Endometrium (tissue), 2 donors: ENCODE measurements around the gene INSRR.

Experiments used
- FAIRE-seq: peaks from 2 replicates; lab custom pipeline; 2012; peaks lifted over from hg19 to GRCh38; lab: Jason Lieb, UNC
- donor health status: control.
- donor health status: control.

INSRR gene

DNA sequence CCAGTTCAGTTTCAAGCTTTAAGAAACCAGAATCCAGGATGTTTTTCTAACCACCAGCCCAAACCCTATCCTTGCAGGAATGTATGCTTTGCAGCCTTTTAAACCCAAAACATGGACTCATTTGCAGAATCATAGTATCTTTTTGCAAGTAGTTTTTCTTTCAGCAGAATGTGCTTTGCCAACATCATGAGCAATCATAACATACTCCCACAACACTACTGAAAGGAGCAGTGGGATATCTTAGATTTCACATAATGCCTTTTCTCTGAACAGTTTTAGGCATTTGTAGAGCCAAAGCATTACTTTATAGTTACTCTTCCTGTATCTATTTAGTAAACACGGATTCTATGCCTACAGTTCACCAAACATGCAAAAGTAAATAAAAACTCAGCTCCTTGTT, 32.3 kb downstream of the INSRR start:
- no peak for FAIRE-seq

DNA sequence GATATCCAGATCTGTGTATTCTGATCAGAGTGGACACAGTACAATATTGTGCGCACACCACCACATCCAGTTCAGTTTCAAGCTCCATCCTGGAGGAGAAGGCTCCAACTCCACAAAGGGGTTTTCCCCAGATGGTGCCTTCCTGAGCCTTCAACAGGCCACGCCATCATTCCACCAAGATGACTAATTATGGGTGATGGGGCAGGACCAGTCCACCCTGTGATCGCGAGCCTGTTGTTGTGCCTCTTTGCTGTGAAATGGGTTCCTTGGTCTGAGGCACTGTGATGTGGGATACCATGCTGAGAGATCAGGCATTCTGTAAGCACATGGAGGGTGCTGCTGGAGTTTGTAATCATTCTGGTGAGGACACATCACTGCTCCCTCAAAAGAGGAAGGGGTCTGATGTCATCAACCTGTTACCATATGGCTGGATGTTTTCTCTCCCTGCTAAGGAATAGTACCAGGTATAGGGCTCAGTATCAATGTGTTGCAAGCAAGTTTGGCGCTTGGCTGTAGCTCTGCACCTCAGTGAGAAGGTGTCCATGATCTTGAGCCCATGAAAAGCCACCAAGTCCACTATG, 35.6 kb downstream of the INSRR start:
- no peak for FAIRE-seq

DNA sequence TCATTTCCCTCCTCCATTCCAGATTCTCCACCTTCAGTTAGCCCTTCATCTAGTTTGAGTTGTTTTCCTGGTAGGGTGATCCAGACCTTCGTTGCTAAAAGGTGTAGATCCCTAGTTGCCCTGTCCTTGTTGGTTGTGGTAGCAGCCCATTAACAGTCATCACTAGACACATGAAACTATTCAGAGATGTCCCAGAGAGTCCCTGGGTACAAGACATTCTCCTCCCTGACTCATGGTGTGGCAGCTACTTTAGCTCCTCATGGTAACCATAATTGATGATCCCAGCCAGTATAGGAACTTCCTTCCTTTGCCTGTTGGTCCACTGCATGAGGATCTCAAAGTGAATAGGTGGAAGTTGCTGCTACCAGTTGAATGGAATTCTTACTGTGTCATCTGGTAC, 36.2 kb downstream of the INSRR start:
- FAIRE-seq = no peak

DNA sequence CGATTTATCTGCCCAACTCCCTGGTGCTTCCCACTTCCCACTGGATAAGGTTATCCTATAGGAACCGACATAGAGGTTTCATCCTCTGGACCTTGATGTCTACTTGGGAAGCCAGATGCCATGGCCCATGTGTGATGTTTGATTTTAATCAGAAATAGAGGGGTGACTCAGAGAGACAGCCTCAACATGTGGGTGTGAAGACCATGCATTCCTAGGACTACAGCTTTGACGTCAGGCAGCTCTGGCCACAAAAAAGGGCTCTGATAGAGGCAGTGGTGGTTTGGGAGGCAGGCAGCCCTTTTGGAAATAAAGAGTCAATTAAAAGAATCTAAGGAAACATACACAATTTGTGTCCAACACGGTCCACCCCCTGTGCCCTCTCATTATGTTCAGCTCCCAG, 37.1 kb downstream of the INSRR start:
- FAIRE-seq = no peak

DNA sequence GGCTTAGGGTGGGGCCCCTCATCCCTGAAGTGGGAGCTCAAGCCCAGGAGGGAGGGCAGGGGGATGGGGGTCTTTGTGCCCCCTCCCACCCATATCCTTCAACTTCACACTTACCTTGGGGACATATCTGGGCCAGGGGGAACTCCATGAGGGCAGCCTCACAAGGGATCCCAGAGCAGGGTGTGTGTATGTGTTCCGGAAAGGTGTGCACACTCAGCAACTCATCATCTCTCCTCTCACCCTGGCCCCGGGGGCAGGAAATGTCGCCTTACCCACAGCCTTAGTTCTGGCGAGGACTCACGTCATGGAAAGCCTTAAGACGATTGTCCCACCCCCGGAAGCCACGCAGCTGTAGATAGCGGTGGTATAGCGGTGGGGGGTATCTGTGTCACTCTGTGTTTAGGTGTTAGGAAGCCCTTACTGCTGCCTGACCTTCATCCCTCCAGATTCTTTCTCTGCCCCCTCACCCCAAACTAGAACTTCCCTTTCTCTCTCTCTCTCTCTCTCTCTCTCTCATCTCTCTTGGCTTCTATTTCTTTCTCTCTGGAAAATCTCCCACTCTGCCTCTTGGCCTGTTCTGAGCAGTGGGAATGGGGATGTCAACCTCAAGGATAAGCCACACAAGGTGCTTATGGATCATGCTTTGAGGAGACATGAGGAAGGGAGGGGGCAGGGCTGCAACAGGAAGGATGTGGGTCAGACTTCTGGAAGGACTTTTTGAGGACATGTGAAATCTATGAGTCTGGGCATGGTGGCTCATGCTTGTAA, 42.2 kb downstream of the INSRR start, which contains the start of gene SH2D2A:
TSS of gene SH2D2A (minus strand) at position 288 of the 768 bp plus-strand sequence. CDS start at position 148, 140 bp downstream.
- FAIRE-seq = no peak

DNA sequence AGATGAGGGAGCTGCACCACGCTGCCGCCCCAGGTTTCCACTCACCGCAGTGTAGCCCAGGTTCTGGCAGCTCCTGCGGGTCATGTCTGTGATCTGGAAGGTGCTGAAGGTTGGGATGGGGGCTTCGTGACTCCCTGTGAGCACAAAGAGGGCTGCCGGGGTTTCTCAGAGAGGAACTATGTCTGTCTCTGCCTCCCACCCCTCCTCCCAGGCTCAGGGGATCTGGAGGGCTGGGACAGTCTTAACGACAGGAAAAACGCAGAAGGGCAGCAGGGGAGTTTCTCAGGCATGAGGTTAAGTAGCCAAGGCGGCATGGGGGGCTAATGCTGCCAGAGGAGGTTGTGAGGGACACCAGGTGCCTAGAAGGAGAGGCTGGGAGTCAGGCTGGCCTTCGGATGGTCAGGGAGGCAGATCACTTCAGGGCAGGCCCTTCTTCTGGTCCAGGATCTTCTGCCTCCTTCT, 42.9 kb downstream of the INSRR start:
- FAIRE-seq = no peak

DNA sequence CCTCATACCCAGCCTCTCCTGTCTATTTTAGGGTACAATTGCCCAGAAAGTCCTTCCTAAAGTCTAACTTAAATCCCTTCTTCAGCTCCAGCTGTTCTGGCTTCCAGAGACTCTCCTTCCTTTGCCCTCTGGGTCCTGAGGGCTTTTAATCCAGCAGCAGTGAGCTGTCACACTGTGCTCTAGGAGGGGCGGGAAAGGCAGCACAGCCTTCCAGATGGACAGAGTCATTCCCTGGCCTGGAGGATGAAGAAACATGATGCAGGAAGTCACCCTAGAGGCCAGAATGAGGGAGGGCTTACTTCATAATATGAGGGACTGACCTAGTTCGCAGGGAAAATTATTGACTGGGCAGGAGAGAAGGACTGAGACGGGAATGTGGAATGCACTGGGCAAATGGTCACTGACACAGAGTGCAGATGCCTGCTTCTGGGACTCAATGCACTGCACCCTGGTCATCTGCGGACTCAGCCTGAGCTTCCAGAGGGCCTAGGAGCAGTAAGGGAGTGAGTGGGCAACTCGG, 43.5 kb downstream of the INSRR start:
- FAIRE-seq = no peak

DNA sequence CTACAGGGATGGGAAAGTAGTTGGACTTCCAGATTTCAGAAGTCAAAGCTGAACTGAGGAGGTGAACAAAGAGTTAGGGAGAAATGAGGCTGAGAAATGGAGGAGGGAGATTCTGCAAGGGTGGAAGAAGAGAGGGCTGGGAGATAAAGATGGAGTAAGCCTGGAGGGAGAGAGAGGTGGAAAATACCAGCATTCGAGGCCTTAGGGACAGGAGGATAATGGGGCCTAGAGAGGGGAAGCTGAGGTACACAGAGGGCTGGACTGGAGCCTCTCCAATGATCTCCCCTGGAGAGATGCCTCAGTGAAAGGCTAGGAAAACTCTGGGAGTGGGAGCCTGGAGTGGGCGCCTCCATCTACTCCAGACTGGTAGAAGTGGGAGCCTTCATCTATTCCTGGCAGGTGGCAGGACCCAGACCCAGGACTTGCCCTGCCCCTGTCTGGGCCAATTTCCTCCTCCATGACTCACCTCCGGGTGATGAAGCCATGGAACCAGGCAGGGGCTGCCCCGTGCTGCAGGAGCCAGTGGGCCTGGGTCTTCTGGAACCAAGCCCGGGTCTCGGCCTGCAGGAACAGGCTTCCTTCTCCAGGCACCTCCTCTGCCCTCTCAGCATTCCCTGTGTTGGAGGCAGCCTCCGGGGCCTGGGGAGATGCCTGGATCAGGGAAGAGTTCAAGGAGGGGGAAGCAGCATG, 44.2 kb downstream of the INSRR start:
- FAIRE-seq = no peak

DNA sequence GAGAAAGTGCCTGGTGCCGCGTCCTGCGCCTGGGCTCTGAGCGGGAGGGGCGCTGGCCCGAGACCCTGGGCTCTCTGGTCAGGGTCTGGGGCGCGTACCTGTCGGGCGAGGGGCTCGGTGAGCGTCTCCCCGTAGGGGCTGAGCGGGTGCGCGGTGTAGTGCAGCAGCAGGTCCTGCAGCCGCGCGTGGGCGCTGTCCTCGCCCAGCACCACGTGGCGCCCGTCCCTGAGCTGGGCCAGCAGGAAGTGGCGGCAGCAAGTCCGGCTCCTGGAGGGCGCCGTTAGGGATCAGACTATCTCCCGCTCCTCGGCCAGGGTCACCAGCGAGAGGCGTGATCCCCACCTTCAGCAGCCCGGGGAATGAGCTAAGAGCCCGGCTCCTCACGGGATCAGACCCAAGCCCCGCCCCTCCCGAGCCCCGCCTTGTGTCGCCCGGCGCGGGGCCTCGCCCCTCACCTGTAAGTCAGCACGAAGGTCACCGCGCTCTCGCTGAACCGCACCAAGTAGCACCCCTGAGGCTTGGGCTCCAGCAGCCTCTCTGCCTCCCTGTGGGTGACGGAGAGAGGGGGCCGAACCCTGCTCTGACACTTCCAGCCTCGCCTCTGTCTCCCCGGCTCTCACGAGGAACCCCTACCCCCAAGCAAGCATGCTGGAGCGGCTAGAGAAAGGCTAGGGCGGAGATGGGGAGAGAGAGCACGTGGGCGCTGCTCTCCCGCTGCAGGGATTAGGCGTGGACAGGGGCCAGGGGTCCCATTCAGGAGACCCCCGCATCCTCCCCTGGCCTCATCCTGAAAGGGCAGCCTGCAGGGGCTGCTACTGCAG, 45.0 kb downstream of the INSRR start:
- FAIRE-seq = no peak

DNA sequence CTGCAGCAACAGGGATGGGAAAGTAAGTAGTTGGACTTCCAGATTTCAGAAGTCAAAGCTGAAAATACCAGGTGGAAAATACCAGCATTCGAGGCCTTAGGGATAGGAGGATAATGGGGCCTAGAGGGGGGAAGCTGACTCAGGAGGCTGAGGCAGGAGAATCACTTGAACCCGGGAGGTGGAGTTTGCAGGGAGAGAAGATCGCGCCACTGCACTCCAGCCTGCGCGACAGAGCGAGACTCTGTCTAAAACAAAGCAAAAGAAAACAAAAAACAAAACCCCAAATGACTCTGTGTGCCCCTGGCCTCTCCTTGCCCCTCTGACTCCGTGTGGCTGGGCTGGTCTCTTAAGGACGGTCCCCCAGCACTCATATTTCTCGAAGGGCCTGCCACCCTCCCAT, 45.6 kb downstream of the INSRR start:
- FAIRE-seq = no peak

DNA sequence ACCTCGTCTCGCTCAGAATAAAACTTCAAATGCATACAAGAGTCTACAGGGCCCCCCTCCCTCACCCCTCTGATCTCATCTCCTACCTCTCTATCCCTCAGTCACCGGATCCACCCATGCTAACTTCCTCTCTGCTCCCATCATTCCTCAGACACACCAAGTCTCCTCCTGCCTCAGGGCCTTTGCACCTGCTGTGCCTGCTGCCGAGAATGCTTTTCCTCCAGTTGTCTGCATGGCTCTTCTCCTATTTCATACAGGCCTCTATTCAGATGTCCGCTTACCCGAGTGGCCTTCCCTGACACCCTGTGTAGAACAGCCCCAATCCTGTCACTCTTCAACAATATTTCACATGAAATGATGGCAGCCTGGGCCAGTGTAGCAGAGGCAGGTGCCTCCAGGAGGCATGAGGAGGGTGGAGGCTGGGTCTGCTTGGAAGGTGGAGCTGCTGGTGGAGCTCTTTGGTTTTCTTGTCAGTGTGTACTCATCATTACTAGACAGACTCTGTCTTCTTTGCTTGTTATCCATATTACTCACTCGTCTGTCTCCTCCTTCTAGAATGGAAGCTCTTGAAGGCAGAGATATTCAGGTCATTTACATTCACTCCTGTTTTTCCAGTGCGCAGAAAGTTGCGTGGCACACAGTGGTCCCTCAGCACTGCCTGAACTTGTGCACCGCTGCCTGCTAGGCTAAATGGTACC, 46.5 kb downstream of the INSRR start:
- FAIRE-seq = no peak

DNA sequence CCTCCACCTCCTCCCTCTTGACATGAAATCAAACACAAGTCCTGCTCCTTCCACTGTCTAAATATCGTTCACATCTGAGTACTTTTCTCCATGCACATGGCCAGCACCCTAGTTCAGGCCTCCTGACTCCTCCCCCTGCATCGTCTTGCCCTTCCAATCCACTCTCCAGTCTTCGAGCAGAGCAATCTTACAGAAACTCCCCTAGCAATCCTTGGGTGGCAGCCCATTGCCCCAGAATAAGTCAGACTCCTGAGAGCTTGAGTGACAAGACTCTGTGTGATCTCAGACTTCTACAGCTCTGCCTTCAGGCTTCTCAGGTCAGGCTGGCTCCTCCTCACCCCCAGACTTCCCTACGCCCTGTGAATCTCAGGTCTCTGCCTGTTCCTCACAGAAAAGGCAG, 47.7 kb downstream of the INSRR start:
- FAIRE-seq = no peak

DNA sequence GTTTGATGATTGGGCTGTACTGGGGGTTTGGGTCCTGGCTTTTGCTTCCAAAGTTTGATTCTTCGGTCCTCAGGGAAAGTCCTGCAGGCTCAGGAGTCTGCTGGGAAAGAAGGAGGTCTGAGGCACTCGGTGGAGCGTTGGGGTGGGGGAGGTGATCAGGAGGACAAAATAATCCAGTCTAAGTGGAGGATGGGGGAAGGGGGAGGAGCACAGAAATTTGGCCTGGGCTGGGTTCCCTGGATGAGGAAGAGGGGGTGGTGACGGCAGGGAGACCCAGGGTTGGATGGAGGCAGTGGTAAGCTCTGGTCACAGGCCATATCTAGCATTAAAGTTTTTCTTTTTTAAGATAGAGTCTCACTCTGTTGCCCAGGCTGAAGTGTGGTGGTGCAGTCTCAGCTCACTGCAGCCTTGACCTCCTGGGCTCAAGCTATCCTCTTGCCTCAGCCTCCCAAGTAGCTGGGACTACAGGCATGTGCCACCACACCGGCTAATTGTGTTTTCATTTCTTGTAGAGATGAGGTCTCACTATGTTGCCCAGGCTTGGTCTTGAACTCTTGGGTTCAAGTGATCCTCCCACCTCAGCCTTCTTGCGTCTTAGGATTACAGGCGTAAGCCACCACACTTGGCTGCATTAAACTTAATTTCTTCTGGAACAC, 49.1 kb downstream of the INSRR start:
- no peak for FAIRE-seq

DNA sequence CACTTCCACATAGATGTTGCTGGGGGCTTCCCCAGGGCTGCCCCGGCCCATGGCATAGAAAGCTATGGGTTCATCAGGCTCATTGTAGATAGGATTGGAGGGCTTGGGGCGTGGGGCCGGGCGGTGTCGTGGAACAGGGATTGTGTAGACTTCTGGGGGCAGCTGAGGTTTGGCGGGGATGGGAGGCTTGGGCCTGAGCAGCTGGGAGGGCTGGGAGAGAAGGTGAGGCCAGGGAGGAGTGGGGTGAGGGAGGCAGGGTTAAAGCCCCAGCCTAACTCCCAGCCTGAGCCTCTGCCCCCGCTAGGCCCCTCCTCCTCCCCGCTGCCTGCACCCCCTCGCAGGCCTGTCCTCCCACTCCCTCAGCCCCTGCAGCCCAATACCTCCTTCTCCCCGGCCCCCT, 49.6 kb downstream of the INSRR start:
- no peak for FAIRE-seq

DNA sequence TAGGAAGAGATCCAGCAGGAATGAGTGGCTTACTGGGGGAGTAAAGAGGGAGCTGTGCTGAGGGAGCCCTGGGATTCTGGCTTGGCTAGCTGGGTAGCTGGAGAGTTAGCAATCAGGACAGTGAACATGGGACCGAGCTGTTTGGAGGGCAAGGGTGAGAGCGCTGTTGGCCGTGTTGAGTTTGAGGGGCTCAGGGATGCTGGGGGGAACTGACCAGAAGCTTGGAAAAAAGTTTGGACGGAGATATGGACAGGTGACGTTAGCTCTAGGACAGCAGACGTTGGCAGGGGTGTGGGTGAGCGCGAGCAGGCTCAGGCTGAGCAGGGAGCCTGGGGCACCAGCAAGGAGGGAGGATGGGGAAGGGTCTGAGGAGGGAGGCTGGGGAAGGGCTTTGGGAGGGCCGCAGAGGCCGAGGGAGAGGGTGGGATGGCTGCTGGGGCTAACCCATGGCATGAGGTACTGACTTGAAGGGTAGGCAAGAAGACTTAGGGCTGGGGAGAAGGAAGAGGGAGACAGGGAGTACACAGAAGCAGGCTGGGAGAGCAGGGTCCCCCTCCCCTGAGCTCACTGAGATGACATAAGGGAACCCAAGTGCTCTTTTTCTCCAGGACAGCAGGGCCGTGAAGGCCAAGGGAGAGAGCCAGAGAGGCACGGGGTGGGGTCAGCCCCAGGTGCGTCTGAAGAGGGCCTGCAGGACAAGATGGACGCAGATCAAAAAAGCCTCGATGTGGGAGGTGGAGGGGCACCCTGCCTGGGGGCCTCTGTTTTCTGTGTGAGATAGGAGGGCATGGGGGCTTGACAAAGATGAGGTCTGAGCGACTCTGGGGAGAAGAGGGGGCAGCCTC, 50.5 kb downstream of the INSRR start:
- no peak for FAIRE-seq

DNA sequence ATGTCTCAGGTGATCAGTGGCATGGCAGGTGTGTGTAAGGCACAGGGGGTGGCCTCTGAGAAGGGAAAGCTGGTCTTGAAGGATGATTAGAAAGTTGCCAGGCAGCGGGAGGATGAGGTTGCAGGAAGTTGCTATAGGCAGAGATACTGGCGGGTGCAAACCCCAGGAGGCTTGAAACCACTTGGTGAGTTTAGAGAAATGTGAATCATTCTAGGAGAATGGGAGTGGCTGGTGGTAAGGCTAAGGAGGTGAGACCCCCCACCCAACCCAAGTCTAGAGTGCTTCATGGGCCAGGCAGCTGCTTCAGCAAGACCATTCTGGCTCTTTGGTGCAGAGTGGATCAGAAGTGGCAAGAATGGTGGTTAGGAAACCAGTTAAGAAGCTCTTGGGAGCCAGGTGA, 51.3 kb downstream of the INSRR start:
- no peak for FAIRE-seq

DNA sequence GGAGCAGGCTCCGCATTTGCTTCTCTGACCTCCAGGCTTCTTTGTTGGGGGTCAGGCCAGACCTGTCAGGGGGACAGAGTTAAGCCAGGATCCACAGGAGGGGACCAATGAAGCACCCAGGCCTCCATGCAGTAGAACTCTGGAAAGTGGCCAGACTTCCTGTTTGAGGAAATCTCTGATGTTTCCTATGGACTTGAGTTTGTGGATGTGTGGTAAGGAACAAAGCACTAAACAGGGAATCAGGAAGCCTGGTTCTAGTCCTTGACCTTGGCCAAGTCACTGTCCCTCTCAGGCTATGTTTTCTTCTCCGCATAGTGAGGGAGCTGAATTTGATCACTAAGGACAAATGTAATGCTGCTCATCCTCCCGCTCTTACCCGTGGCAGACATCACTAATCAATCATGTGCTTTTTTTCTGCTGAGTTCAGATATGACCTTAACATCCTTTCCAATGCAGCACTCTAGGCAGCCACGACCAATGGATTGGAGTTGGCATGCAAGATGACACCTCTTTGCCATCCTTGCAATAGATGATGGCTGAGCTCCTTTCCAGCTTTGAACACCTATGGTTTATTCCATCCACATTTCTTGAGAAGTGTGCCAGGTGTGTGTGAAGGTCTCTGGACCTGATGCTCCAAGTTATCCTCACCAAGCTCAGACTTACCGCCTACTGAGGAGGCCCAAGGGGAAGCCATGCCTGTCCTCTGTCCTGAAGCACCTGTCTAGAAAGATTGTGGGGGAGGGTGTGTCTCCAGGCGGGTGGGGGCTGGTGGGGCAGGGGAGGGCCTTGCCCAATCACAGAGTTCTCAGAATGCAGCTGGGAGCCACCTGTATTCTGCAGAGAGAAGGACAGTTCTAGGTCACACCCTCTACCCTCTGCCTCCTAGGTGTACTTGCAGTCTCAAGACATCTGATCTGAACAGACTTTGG, 52.1 kb downstream of the INSRR start:
- FAIRE-seq = no peak

DNA sequence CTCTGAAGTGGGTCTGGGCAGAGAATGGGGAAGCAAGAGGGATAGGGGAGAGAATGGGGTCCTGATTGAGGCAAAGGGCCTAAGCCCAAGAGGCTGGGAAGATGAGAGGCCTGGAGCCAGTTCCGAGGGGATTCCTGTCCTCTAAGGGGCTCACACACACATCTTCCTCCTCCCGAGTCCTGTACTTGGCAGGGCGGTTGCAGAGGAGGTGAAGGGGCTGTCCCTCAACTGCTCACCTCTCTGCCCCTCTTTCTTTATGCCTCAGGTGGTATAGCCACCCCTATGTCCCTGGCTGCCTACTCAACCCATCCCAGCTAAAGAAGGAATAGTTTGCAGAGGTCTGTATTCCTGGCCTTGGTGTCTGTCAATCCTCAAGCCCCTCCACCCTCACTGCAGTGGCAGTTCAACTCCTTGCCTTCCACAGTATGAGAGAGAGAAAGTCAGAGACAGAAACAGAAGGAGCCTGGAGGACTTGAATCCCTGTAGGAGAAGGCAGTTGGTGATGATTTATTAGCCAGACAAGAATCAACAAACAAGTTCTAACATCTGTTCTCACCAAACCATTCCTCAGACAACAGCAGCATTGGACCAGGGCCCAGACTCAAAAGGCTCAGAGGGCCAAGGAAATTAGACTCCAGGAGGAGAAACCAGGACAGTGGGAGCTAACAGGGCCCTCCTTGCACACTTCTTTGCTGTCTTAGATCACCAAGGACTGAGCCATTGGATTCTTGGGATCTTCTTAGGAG, 53.0 kb downstream of the INSRR start:
- peak; percentile 97 for FAIRE-seq
